PC-3 (cell line): ENCODE results near the gene PITPNM3. TPM values are rescaled to one million over a fixed set of nuclear protein-coding genes. Genes with fewer than 3 reads are reported as not detected.

Experiments used
- ATAC-seq: fragments of 200-7000 bp; cut with Tn5 transposase; 2 replicates; pipeline ENCODE4 v1.9.1; 2020; ENCODE audit warnings: mild to moderate bottlenecking, moderate library complexity
- BruUV-seq: library from RNA; stranded (reverse); fragments of 400-500 nt; replicated peaks from 2 replicates; lab custom pipeline; 2021; lab: Mats Ljungman, UMichigan
- CTCF ChIA-PET: fragments of 300-600 bp; sonication (Branson Sonifier 250); formaldehyde crosslinking; loops from one replicate; lab custom pipeline; 2022; ENCODE audit warnings: antibody characterized with exemption; lab: Charles Lee
- POLR2A ChIA-PET: fragments of 300-600 bp; sonication (Branson Sonifier 250); formaldehyde crosslinking; loops from one replicate; lab custom pipeline; 2022; ENCODE audit warnings: antibody characterized with exemption; ENCODE audit not compliant: unreplicated experiment; lab: Charles Lee
- DNase-seq: peaks from one replicate; pipeline ENCODE4 v3.0.0-alpha.2; 2015
- H2AFZ ChIP-seq: fragments of 300-600 bp; sonication (generic); 2 replicates; pipeline ENCODE4 v1.6.0; 2016; ENCODE audit warnings: antibody characterized with exemption, low read length
- H3F3A ChIP-seq: fragments of 300-600 bp; sonication (generic); one replicate; pipeline ENCODE4 v1.6.0; 2017; ENCODE audit warnings: antibody characterized with exemption, low read length, control low read depth, mild to moderate bottlenecking; ENCODE audit not compliant: unreplicated experiment
- H3K27ac ChIP-seq: fragments of 300-600 bp; sonication (generic); 2 replicates; pipeline ENCODE4 v1.5.1; 2016; ENCODE audit warnings: mild to moderate bottlenecking, low read length
- H3K27me3 ChIP-seq: fragments of 300-600 bp; sonication (generic); 2 replicates; pipeline ENCODE4 v1.6.1; 2016; ENCODE audit warnings: low read length, mixed read lengths
- H3K36me3 ChIP-seq: fragments of 300-600 bp; sonication (generic); 2 replicates; pipeline ENCODE4 v1.6.1; 2016; ENCODE audit warnings: low read depth, mixed run types, low read length, mixed read lengths
- H3K4me1 ChIP-seq: fragments of 300-600 bp; sonication (generic); 2 replicates; pipeline ENCODE4 v1.5.1; 2016; ENCODE audit warnings: low read length; ENCODE audit not compliant: insufficient read depth
- H3K4me2 ChIP-seq: fragments of 300-600 bp; sonication (generic); 2 replicates; pipeline ENCODE4 v1.6.0; 2016; ENCODE audit warnings: low read length
- H3K4me3 ChIP-seq: fragments of 300-600 bp; sonication (generic); 2 replicates; pipeline ENCODE4 v1.5.1; 2016; ENCODE audit warnings: mild to moderate bottlenecking, low read length, mixed read lengths
- H3K79me2 ChIP-seq: fragments of 300-600 bp; sonication (generic); 2 replicates; pipeline ENCODE4 v1.6.1; 2017; ENCODE audit warnings: low read length, mixed read lengths
- H3K9ac ChIP-seq: fragments of 300-600 bp; sonication (generic); 2 replicates; pipeline ENCODE4 v1.6.0; 2016; ENCODE audit warnings: mild to moderate bottlenecking, low read length
- H3K9me2 ChIP-seq: fragments of 300-600 bp; sonication (generic); replicated peaks from 2 replicates; pipeline ENCODE4 v1.6.1; 2016; ENCODE audit warnings: mixed run types, low read length, mixed read lengths
- H3K9me3 ChIP-seq: fragments of 300-600 bp; sonication (generic); 2 replicates; pipeline ENCODE4 v1.6.1; 2016; ENCODE audit warnings: low read length, mixed read lengths
- H4K20me1 ChIP-seq: fragments of 300-600 bp; sonication (generic); 2 replicates; pipeline ENCODE4 v1.6.1; 2016; ENCODE audit warnings: low read length, mixed read lengths
- CTCF ChIP-seq: fragments of 300-600 bp; sonication (generic); conservative IDR thresholded peaks from 2 replicates; pipeline ENCODE4 v1.5.1; 2017; ENCODE audit warnings: antibody characterized with exemption, low read depth, mild to moderate bottlenecking, low read length
- EZH2 ChIP-seq: fragments of 300-600 bp; sonication (generic); IDR thresholded peaks from one replicate; pipeline ENCODE4 v1.6.1; 2017; ENCODE audit warnings: antibody characterized with exemption, mild to moderate bottlenecking, low read length; ENCODE audit not compliant: unreplicated experiment
- EZH2phosphoT487 ChIP-seq: fragments of 300-600 bp; sonication (generic); IDR thresholded peaks from 2 replicates; pipeline ENCODE4 v1.6.1; 2018; ENCODE audit warnings: mild to moderate bottlenecking, antibody characterized with exemption, low read length, borderline replicate concordance
- intact Hi-C: fragments of 100-400 bp; cut with micrococcal nuclease; formaldehyde crosslinking; loops from 2 replicates; pipeline ENCODE4 v1.9.0; 2023
- total RNA-seq: library from RNA; depleted of rRNA; stranded (reverse); fragments of >200 nt; gene quantifications from 2 replicates; pipeline ENCODE4 v1.2.3, GENCODE V29; 2014

Gene PITPNM3
- total RNA-seq, 1 experiment from 2014 or later: 7.1 TPM

- intact Hi-C loops: no loop called here
- ChIA-PET CTCF (no interaction called here), POLR2A (no interaction called here)
- H3K27ac ChIP-seq: no peak overlapping the region
- no peaks in the 10 kb centered on the region for H4K20me1 ChIP-seq
- H2AFZ ChIP-seq: no peak overlapping the region
- TF ChIP-seq EZH2phosphoT487 (no peak), CTCF (no peak), EZH2 (no peak)
- DNase-seq (no peak), ATAC-seq (no peak)
- no TSS peak for BruUV-seq
- H3K9me3 ChIP-seq: no peaks in the 10 kb centered on the region
- H3K36me3 ChIP-seq: no peaks in the 10 kb centered on the region; the same call in 1 of the 2 replicates
- no peaks in the 10 kb centered on the region for H3F3A ChIP-seq
- H3K4me2 ChIP-seq: no peak overlapping the region
- H3K9ac ChIP-seq: no peak overlapping the region
- H3K9me2 ChIP-seq: no peaks in the 10 kb centered on the region
- H3K4me3 ChIP-seq: no peak overlapping the region
- H3K27me3 ChIP-seq: no peaks in the 10 kb centered on the region
- H3K79me2 ChIP-seq: no peaks in the 10 kb centered on the region
- H3K4me1 ChIP-seq: peaks cover 9% of the 10 kb centered on the region
Observed at GRCh38 chr17:6452471-6453266, 103.7 kb downstream of the PITPNM3 start.

DNA sequence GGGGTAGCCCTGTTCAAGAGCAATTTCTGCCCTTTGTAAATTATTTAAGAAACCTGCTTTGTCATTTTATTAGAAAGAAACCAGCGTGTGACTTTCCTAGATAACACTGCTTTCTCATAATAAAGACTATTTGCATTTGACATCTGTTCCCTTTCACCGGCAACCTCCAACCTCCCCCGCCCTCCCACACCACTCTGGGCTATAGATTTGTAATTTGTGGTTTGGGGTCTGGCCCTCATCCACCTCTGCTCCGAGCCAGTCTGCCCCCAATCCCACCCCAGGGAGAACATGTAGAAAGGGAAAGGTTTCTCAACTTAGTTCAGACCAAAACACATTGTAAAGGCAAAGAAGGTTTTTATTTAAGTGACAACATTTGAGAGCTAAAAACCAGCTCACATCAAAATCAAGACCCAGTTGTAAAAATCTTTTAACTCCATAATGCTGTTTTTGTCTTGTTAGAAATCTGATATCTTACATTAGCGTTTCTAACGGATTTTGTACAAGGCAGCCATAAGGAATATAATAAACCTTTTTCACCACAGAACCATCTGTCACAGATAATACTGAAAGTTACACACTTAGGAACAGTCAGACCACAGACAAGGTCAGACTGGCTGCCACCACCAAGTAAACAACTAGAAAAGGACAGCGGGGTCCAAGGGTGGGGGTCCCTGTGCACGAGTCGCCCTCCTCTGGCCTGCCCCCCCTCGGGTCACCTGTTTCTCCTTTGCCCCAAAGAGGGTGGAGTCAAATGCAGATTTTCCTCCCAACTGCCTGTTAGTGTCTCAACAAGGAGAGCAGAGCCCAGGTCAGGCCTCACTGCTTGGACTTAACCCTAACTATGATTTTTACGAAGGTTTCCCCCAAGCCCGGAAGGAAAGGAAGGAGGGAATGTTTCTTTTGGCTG, 105.2 kb downstream of the PITPNM3 start:
- Histone ChIP-seq H3K36me3 (no peaks in the 10 kb centered on the region; the same call in 1 of the 2 replicates), H2AFZ (no peak overlapping the region), H3K79me2 (no peaks in the 10 kb centered on the region), H3K4me2 (no peak overlapping the region), H4K20me1 (no peaks in the 10 kb centered on the region), H3F3A (no peaks in the 10 kb centered on the region), H3K27ac (no peak overlapping the region), H3K9me2 (no peaks in the 10 kb centered on the region), H3K4me1 (no peaks in the 10 kb centered on the region), H3K9me3 (no peaks in the 10 kb centered on the region), H3K27me3 (no peaks in the 10 kb centered on the region), H3K4me3 (no peak overlapping the region), H3K9ac (no peak overlapping the region)
- TF ChIP-seq EZH2 (no peak), EZH2phosphoT487 (no peak), CTCF (no peak)
- ChIA-PET CTCF (no interaction called here), POLR2A (no interaction called here)
- no peak for ATAC-seq
- DNase-seq: no peak
- no TSS peak for BruUV-seq
- intact Hi-C loops: no loop called here
